K562 (cell line): ENCODE measurements around the gene ERN1. TPM values are rescaled to one million over a fixed set of nuclear protein-coding genes. Genes with fewer than 3 reads are reported as not detected.

Source experiments
- CHAMP1 ChIP-seq: fragments of 450-650 bp; IDR thresholded peaks from 2 replicates; pipeline ENCODE4 v1.6.1; 2016; ENCODE audit warnings: mild to moderate bottlenecking
- ETS2 ChIP-seq: IDR thresholded peaks from 2 replicates; pipeline ENCODE4 v1.6.1; 2016; ENCODE audit warnings: borderline replicate concordance, missing genetic modification characterization, mild to moderate bottlenecking, moderate library complexity, missing compliant biosample characterization; ENCODE audit not compliant: poor library complexity, severe bottlenecking
- EZH2 ChIP-seq: IDR thresholded peaks from 2 replicates; pipeline ENCODE4 v1.6.1; 2012; ENCODE audit warnings: low read depth, mild to moderate bottlenecking, inconsistent platforms, low read length, borderline replicate concordance
- LEF1 ChIP-seq: fragments of 450-650 bp; IDR thresholded peaks from 2 replicates; pipeline ENCODE4 v1.6.1; 2016; ENCODE audit warnings: mild to moderate bottlenecking
- MECOM ChIP-seq: fragments of 250-450 bp; sonication (Bioruptor Pico); IDR thresholded peaks from 2 replicates; pipeline ENCODE4 v1.8.0; 2022; ENCODE audit warnings: inconsistent platforms
- MED1 ChIP-seq: sonication (generic); formaldehyde crosslinking; IDR thresholded peaks from 2 replicates; pipeline ENCODE4 v1.8.1; 2023; ENCODE audit warnings: missing genetic modification reagents, borderline replicate concordance
- PHF20 ChIP-seq: fragments of 450-650 bp; IDR thresholded peaks from 2 replicates; pipeline ENCODE4 v1.6.1; 2018; ENCODE audit not compliant: partially characterized antibody
- POLR2A ChIP-seq: fragments of 450-650 bp; conservative IDR thresholded peaks from 2 replicates; pipeline ENCODE4 v1.6.1; 2016
- SP1 ChIP-seq: sonication (generic); formaldehyde crosslinking; IDR thresholded peaks from 2 replicates; pipeline ENCODE4 v1.8.1; 2022; ENCODE audit warnings: mild to moderate bottlenecking, missing genetic modification reagents
- SRSF9 ChIP-seq: fragments of 200-400 bp; formaldehyde crosslinking; IDR thresholded peaks from 2 replicates; pipeline ENCODE4 v1.6.1; 2017; ENCODE audit warnings: low read depth, low read length, borderline replicate concordance
- ZBED1 ChIP-seq: IDR thresholded peaks from 2 replicates; pipeline ENCODE4 v1.6.1; 2014
- ZNF511 ChIP-seq: sonication (generic); formaldehyde crosslinking; IDR thresholded peaks from 2 replicates; pipeline ENCODE4 v1.8.0; 2022; ENCODE audit warnings: mild to moderate bottlenecking, missing genetic modification reagents
- polyA plus RNA-seq, 8 experiments: library from polyadenylated mRNA; depleted of rRNA in 4 of 8; stranded (reverse) in 5 of 8; unstranded in 3 of 8; fragments of >200 nt; fragmentation: Nextera tagmentation in 2 of 8; fragmentation: Illumina TruSeq in 1 of 8; extraction: Ambion mirVana in 2 of 8; extraction: Trizol in 1 of 8; gene quantifications; 2 replicates each; pipeline versions ENCODE4 v1.2.1 to v1.2.3, GENCODE V29; 2011 to 2014; ENCODE audit warnings: inconsistent platforms in 1 of 8, missing spikeins in 1 of 8
- total RNA-seq, 7 experiments: library from RNA; depleted of rRNA in 6 of 7; stranded (reverse); fragments of >200 nt in 6 of 7; fragmentation: Illumina TruSeq in 2 of 7; extraction: Trizol in 2 of 7; gene quantifications; 2 replicates each; pipeline versions ENCODE4 v1.2.1 to v1.2.3, GENCODE V29; 2011 to 2021; ENCODE audit warnings: low replicate concordance in 1 of 7
- TF ChIP-seq, protein P1 (sequence below), 2 experiments: fragments of 450-650 bp; IDR thresholded peaks; 2 replicates each; pipeline ENCODE4 v1.6.1; 2018; ENCODE audit warnings: mild to moderate bottlenecking in 2 of 2, low read depth in 1 of 2; ENCODE audit not compliant: partially characterized antibody in 2 of 2
- TF ChIP-seq, protein P2 (sequence below): sonication (generic); formaldehyde crosslinking; IDR thresholded peaks from 2 replicates; pipeline ENCODE4 v1.8.0; 2022; ENCODE audit warnings: missing genetic modification reagents, mild to moderate bottlenecking, borderline replicate concordance
- TF ChIP-seq, protein P3 (sequence below): fragments of 450-650 bp; IDR thresholded peaks from 2 replicates; pipeline ENCODE4 v1.6.1; 2017; ENCODE audit warnings: antibody characterized with exemption, mild to moderate bottlenecking

Gene ERN1
- total and polyA plus RNA-seq, 9 of the 15 experiments (the other 6 are each of a cell fraction or from before 2014, with no cell fraction given) = 2.1 to 22.5 (median 7.3) TPM

GRCh38 chr17:63999680-64000531, 130.0 kb downstream of the ERN1 start (continued):
- TF ChIP-seq CHAMP1 (no peak), POLR2A (0 out of 2 replicates have a peak, but pooled peaks have one; percentile 35), SP1 (CRISPR knock-in tag) (no peak), LEF1 (no peak), ETS2 (tag) (no peak), ZBED1 (no peak), SRSF9 (no peak), MECOM (no peak), MED1 (CRISPR knock-in tag) (no peak), ZNF511 (CRISPR knock-in tag) (no peak), EZH2 (no peak), PHF20 (no peak)
- TF ChIP-seq, protein P1, sequence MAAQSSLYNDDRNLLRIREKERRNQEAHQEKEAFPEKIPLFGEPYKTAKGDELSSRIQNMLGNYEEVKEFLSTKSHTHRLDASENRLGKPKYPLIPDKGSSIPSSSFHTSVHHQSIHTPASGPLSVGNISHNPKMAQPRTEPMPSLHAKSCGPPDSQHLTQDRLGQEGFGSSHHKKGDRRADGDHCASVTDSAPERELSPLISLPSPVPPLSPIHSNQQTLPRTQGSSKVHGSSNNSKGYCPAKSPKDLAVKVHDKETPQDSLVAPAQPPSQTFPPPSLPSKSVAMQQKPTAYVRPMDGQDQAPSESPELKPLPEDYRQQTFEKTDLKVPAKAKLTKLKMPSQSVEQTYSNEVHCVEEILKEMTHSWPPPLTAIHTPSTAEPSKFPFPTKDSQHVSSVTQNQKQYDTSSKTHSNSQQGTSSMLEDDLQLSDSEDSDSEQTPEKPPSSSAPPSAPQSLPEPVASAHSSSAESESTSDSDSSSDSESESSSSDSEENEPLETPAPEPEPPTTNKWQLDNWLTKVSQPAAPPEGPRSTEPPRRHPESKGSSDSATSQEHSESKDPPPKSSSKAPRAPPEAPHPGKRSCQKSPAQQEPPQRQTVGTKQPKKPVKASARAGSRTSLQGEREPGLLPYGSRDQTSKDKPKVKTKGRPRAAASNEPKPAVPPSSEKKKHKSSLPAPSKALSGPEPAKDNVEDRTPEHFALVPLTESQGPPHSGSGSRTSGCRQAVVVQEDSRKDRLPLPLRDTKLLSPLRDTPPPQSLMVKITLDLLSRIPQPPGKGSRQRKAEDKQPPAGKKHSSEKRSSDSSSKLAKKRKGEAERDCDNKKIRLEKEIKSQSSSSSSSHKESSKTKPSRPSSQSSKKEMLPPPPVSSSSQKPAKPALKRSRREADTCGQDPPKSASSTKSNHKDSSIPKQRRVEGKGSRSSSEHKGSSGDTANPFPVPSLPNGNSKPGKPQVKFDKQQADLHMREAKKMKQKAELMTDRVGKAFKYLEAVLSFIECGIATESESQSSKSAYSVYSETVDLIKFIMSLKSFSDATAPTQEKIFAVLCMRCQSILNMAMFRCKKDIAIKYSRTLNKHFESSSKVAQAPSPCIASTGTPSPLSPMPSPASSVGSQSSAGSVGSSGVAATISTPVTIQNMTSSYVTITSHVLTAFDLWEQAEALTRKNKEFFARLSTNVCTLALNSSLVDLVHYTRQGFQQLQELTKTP (IDR thresholded peaks at IDR 0.05; ENCODE audit: low read depth in 1 of 2, partially characterized antibody in 2 of 2) = peak in 1 of 2 experiments; percentile 71
- TF ChIP-seq, protein P2, sequence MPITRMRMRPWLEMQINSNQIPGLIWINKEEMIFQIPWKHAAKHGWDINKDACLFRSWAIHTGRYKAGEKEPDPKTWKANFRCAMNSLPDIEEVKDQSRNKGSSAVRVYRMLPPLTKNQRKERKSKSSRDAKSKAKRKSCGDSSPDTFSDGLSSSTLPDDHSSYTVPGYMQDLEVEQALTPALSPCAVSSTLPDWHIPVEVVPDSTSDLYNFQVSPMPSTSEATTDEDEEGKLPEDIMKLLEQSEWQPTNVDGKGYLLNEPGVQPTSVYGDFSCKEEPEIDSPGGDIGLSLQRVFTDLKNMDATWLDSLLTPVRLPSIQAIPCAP (CRISPR knock-in tag) = no peak
- TF ChIP-seq, protein P3, sequence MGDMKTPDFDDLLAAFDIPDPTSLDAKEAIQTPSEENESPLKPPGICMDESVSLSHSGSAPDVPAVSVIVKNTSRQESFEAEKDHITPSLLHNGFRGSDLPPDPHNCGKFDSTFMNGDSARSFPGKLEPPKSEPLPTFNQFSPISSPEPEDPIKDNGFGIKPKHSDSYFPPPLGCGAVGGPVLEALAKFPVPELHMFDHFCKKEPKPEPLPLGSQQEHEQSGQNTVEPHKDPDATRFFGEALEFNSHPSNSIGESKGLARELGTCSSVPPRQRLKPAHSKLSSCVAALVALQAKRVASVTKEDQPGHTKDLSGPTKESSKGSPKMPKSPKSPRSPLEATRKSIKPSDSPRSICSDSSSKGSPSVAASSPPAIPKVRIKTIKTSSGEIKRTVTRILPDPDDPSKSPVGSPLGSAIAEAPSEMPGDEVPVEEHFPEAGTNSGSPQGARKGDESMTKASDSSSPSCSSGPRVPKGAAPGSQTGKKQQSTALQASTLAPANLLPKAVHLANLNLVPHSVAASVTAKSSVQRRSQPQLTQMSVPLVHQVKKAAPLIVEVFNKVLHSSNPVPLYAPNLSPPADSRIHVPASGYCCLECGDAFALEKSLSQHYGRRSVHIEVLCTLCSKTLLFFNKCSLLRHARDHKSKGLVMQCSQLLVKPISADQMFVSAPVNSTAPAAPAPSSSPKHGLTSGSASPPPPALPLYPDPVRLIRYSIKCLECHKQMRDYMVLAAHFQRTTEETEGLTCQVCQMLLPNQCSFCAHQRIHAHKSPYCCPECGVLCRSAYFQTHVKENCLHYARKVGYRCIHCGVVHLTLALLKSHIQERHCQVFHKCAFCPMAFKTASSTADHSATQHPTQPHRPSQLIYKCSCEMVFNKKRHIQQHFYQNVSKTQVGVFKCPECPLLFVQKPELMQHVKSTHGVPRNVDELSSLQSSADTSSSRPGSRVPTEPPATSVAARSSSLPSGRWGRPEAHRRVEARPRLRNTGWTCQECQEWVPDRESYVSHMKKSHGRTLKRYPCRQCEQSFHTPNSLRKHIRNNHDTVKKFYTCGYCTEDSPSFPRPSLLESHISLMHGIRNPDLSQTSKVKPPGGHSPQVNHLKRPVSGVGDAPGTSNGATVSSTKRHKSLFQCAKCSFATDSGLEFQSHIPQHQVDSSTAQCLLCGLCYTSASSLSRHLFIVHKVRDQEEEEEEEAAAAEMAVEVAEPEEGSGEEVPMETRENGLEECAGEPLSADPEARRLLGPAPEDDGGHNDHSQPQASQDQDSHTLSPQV = no peak
